B cell (primary cell): ENCODE data around the gene TMEM53. TPM values are rescaled to one million over a fixed set of nuclear protein-coding genes. Genes with fewer than 3 reads are reported as not detected.

Experiments
- ATAC-seq: fragments of 200-7000 bp; cut with Tn5 transposase; one replicate; pipeline ENCODE4 v1.10.0; 2021; ENCODE audit warnings: low read depth, mild to moderate bottlenecking, moderate number of reproducible peaks, moderate library complexity
- CTCF ChIA-PET: fragments of 350-600 bp; sonication (Branson Sonifier 250); formaldehyde crosslinking; loops from one replicate; lab custom pipeline; 2021; ENCODE audit warnings: antibody characterized with exemption, inconsistent platforms; lab: Charles Lee
- POLR2A ChIA-PET: fragments of 350-600 bp; sonication (Branson Sonifier 250); formaldehyde crosslinking; loops from one replicate; lab custom pipeline; 2021; ENCODE audit warnings: antibody characterized with exemption; lab: Charles Lee
- DNase-seq: peaks from one replicate; pipeline ENCODE4 v3.0.0; 2013
- H2AFZ ChIP-seq: 2 replicates; pipeline ENCODE4 v1.6.1; 2012; ENCODE audit warnings: mild to moderate bottlenecking, low read depth, low read length; ENCODE audit not compliant: insufficient read depth, poor library complexity, severe bottlenecking
- H3K27ac ChIP-seq, 2 donors: 1 replicate in 1 of 2; 2 replicates in 1 of 2; pipeline ENCODE4 v1.5.1; 2012 to 2013; ENCODE audit warnings: low read length in 2 of 2, mild to moderate bottlenecking in 2 of 2, moderate library complexity in 1 of 2
- H3K27me3 ChIP-seq, 4 experiments: fragments of 200-600 bp in 1 of 4; sonication (generic) in 1 of 4; replicated peaks in 1 of 4; 1 replicate in 2 of 4; 2 replicates in 2 of 4; pipeline versions ENCODE4 v1.6.1 to v1.7.0; 2013 to 2016; ENCODE audit warnings: low read length in 3 of 4, mild to moderate bottlenecking in 2 of 4, mixed read lengths in 1 of 4, moderate library complexity in 1 of 4; ENCODE audit not compliant: insufficient read depth in 4 of 4, control insufficient read depth in 3 of 4; ENCODE audit errors: control extremely low read depth in 1 of 4
- H3K36me3 ChIP-seq, 2 experiments: replicated peaks in 1 of 2; 1 replicate in 1 of 2; 2 replicates in 1 of 2; pipeline versions ENCODE4 v1.6.1 to v1.7.1; 2013; ENCODE audit warnings: low read length in 1 of 2; ENCODE audit not compliant: insufficient read depth in 2 of 2, control insufficient read depth in 1 of 2; ENCODE audit errors: control extremely low read depth in 1 of 2, extremely low read depth in 1 of 2
- H3K4me1 ChIP-seq, 2 donors: fragments of 200-600 bp in 1 of 2; sonication (generic) in 1 of 2; 1 replicate in 1 of 2; 2 replicates in 1 of 2; pipeline versions ENCODE4 v1.5.1 to v1.6.1; 2013 to 2017; ENCODE audit warnings: low read length in 2 of 2; ENCODE audit not compliant: control insufficient read depth in 2 of 2, insufficient read depth in 2 of 2
- H3K4me2 ChIP-seq: replicated peaks from 2 replicates; pipeline ENCODE3; 2012; ENCODE audit warnings: mild to moderate bottlenecking, low read depth, low read length; ENCODE audit not compliant: poor library complexity, severe bottlenecking
- H3K4me3 ChIP-seq, 5 experiments: fragments of 200-600 bp in 1 of 5; sonication (generic) in 1 of 5; 1 replicate in 3 of 5; 2 replicates in 2 of 5; pipeline versions ENCODE4 v1.5.1 to v1.7.0; 2011 to 2016; ENCODE audit warnings: low read length in 4 of 5, mild to moderate bottlenecking in 4 of 5, low read depth in 2 of 5, control low read depth in 1 of 5, moderate library complexity in 1 of 5; ENCODE audit not compliant: insufficient read depth in 1 of 5; ENCODE audit errors: control extremely low read depth in 1 of 5, extremely low read depth in 1 of 5
- H3K79me2 ChIP-seq: fragments of 200-600 bp; sonication (generic); one replicate; pipeline ENCODE4 v1.6.0; 2016; ENCODE audit warnings: low read length; ENCODE audit not compliant: control insufficient read depth, insufficient read depth
- H3K9ac ChIP-seq: fragments of 200-600 bp; sonication (generic); 2 replicates; pipeline ENCODE4 v1.6.1; 2017; ENCODE audit warnings: mild to moderate bottlenecking, low read length, moderate library complexity
- H3K9me3 ChIP-seq, 3 donors: one replicate each; pipeline versions ENCODE4 v1.6.1 to v1.7.1; 2013; ENCODE audit warnings: low read length in 2 of 3; ENCODE audit not compliant: control insufficient read depth in 2 of 3, insufficient read depth in 1 of 3; ENCODE audit errors: control extremely low read depth in 1 of 3
- H4K20me1 ChIP-seq: 2 replicates; pipeline ENCODE4 v1.6.0; 2012; ENCODE audit warnings: mild to moderate bottlenecking, low read length; ENCODE audit not compliant: insufficient read depth, control insufficient read depth, poor library complexity, severe bottlenecking
- H3K27ac Mint-ChIP-seq: one replicate; pipeline ENCODE4 v1.8.0; 2021; ENCODE audit warnings: mixed read lengths
- H3K27me3 Mint-ChIP-seq: one replicate; pipeline ENCODE4 v1.8.0; 2021; ENCODE audit warnings: mixed read lengths
- H3K4me1 Mint-ChIP-seq: one replicate; pipeline ENCODE4 v1.8.0; 2021; ENCODE audit warnings: mixed read lengths
- H3K4me3 Mint-ChIP-seq: one replicate; pipeline ENCODE4 v1.8.0; 2021; ENCODE audit warnings: mixed read lengths
- H3K9me3 Mint-ChIP-seq: one replicate; pipeline ENCODE4 v1.8.0; 2022; ENCODE audit warnings: mixed read lengths; ENCODE audit not compliant: insufficient read depth
- CTCF ChIP-seq: fragments of 200-600 bp; IDR thresholded peaks from one replicate; pipeline ENCODE4 v1.8.0; 2022; ENCODE audit warnings: antibody characterized with exemption, mild to moderate bottlenecking
- EZH2 ChIP-seq: IDR thresholded peaks from 2 replicates; pipeline ENCODE4 v1.6.1; 2012; ENCODE audit warnings: borderline replicate concordance, low read depth, mild to moderate bottlenecking, moderate library complexity, low read length; ENCODE audit not compliant: insufficient read depth, poor library complexity, severe bottlenecking
- WGBS: methylation state at CpG from one replicate; pipeline ENCODE4 v1.1.5; 2013; ENCODE audit warnings: missing lambda C conversion rate; ENCODE audit not compliant: insufficient coverage; 5-methylcytosine and 5-hydroxymethylcytosine counted together
- intact Hi-C: fragments of 100-400 bp; cut with micrococcal nuclease; formaldehyde crosslinking; loops from one replicate; pipeline ENCODE4 v1.10.0; 2022
- polyA plus RNA-seq: library from polyadenylated mRNA; depleted of rRNA; stranded (reverse); fragments of >200 nt; gene quantifications from 2 replicates; pipeline ENCODE4 v1.2.3, GENCODE V29; 2012
- total RNA-seq, 2 donors: library from RNA; stranded (reverse); fragments of 120-200 nt in 1 of 2; gene quantifications; 1 replicate in 1 of 2; 2 replicates in 1 of 2; pipeline versions ENCODE4 v1.2.3 to v1.2.4, GENCODE V29; 2013 to 2022

TMEM53 gene
- total and polyA plus RNA-seq, 2 donors (not counting 1 experiment from before 2014, with no cell fraction given), result 6.5 to 6.8 TPM

GRCh38 chr1:44707112-44707881, 33.0 kb upstream of the TMEM53 start:
- H3K27me3 Mint-ChIP-seq, result no peaks in the 10 kb centered on the region
- intact Hi-C loops, result no loop called here
- no peaks in the 10 kb centered on the region for H3K9me3 Mint-ChIP-seq
- no peaks in the 10 kb centered on the region for H3K36me3 ChIP-seq
- H3K4me3 ChIP-seq, result no peak overlapping the region
- H4K20me1 ChIP-seq, result no peaks in the 10 kb centered on the region
- peaks cover 20% of the 10 kb centered on the region for H3K4me1 Mint-ChIP-seq
- no peak overlapping the region for H3K9ac ChIP-seq
- H3K4me3 Mint-ChIP-seq, result no peak overlapping the region
- H3K9me3 ChIP-seq, result no peaks in the 10 kb centered on the region
- no peak overlapping the region for H3K27ac Mint-ChIP-seq
- DNase-seq (no peak), ATAC-seq (no peak)
- H3K27ac ChIP-seq, result no peak overlapping the region
- no peaks in the 10 kb centered on the region for H3K27me3 ChIP-seq
- 90% methylated on average over 4 of the region's 6 CpGs for WGBS
- TF ChIP-seq EZH2 (no peak), CTCF (no peak)
- ChIA-PET CTCF (interaction anchor here (0.6 to 2.2 kb wide), 10 partner anchors 7 to 904 kb away, joined by 3 to 23 read pairs (median 4); partner anchors contain the start of gene RPS8), POLR2A (no interaction called here)
- H2AFZ ChIP-seq, result no peak overlapping the region
- peaks cover 18 to 21% of the 10 kb centered on the region in 2 donors for H3K4me1 ChIP-seq
- peaks cover 9% of the 10 kb centered on the region for H3K79me2 ChIP-seq
- peak overlapping the region; percentile 65 for H3K4me2 ChIP-seq

GRCh38 chr1:44705938-44706337, 31.7 kb upstream of the TMEM53 start:
- Histone ChIP-seq H4K20me1 (no peaks in the 10 kb centered on the region), H2AFZ (no peak overlapping the region), H3K27me3 (no peaks in the 10 kb centered on the region), H3K79me2 (peaks cover 9% of the 10 kb centered on the region), H3K4me1 (peaks cover 9 to 13% of the 10 kb centered on the region in 2 donors), H3K4me3 (no peak overlapping the region), H3K36me3 (no peaks in the 10 kb centered on the region), H3K4me2 (no peak overlapping the region), H3K27ac (no peak overlapping the region), H3K9ac (no peak overlapping the region), H3K9me3 (no peaks in the 10 kb centered on the region)
- ChIA-PET POLR2A (no interaction called here), CTCF (interaction anchor here (1.1 to 2.2 kb wide), 6 partner anchors 9 to 80 kb away, joined by 3 to 23 read pairs (median 6); no protein-coding TSS in a partner anchor)
- 92% methylated on average over 2 of the region's 2 CpGs for WGBS
- intact Hi-C loops, result no loop called here
- H3K4me1 Mint-ChIP-seq, result peaks cover 15% of the 10 kb centered on the region
- DNase-seq (no peak), ATAC-seq (no peak)
- H3K27me3 Mint-ChIP-seq, result no peaks in the 10 kb centered on the region
- no peak for TF ChIP-seq EZH2
- TF ChIP-seq CTCF, result no peak
- H3K27ac Mint-ChIP-seq, result no peak overlapping the region
- no peak overlapping the region for H3K4me3 Mint-ChIP-seq
- no peaks in the 10 kb centered on the region for H3K9me3 Mint-ChIP-seq
